SK-N-SH treated with all-trans-retinoic acid at 6 μM for 48 hours (cell line): ENCODE results near the gene PEMT.

ENCODE experiments used
- ATAC-seq: fragments of 200-7000 bp; cut with Tn5 transposase; 3 replicates; pipeline ENCODE4 v1.9.1; 2020; ENCODE audit warnings: mild to moderate bottlenecking, moderate library complexity
- ARNTL ChIP-seq: fragments of 450-650 bp; formaldehyde crosslinking; IDR thresholded peaks from 2 replicates; pipeline ENCODE4 v1.5.0; 2020; ENCODE audit warnings: low read depth, mild to moderate bottlenecking, moderate library complexity, borderline replicate concordance
- BACH2 ChIP-seq: fragments of 250-450 bp; sonication (Bioruptor Pico); IDR thresholded peaks from 2 replicates; pipeline ENCODE4 v1.9.0; 2021; ENCODE audit warnings: mild to moderate bottlenecking, borderline replicate concordance
- CREB5 ChIP-seq: fragments of 250-450 bp; sonication (Bioruptor Pico); IDR thresholded peaks from 2 replicates; pipeline ENCODE4 v1.5.1; 2020; ENCODE audit warnings: low read depth, mild to moderate bottlenecking, moderate library complexity
- CSDC2 ChIP-seq: fragments of 250-450 bp; sonication (Bioruptor Pico); IDR thresholded peaks from 2 replicates; pipeline ENCODE4 v1.5.0; 2020; ENCODE audit warnings: mild to moderate bottlenecking, moderate library complexity
- CSRNP3 ChIP-seq: fragments of 250-450 bp; sonication (Bioruptor Pico); IDR thresholded peaks from 2 replicates; pipeline ENCODE4 v1.5.1; 2021; ENCODE audit warnings: mild to moderate bottlenecking, moderate library complexity
- ESRRG ChIP-seq: fragments of 250-450 bp; sonication (Bioruptor Pico); IDR thresholded peaks from 2 replicates; pipeline ENCODE4 v1.6.1; 2021; ENCODE audit warnings: mild to moderate bottlenecking
- GLIS3 ChIP-seq: fragments of 250-450 bp; sonication (Bioruptor Pico); IDR thresholded peaks from 2 replicates; pipeline ENCODE4 v1.5.0; 2020; ENCODE audit warnings: mild to moderate bottlenecking, moderate library complexity
- ISL1 ChIP-seq: fragments of 250-450 bp; sonication (Bioruptor Pico); IDR thresholded peaks from 2 replicates; pipeline ENCODE4 v2.1.2; 2022; ENCODE audit warnings: mild to moderate bottlenecking, moderate library complexity
- OSR1 ChIP-seq: fragments of 250-450 bp; sonication (Bioruptor Pico); IDR thresholded peaks from 2 replicates; pipeline ENCODE4 v1.8.0; 2022; ENCODE audit warnings: moderate library complexity, mild to moderate bottlenecking, inconsistent platforms
- PATZ1 ChIP-seq: fragments of 250-450 bp; sonication (Bioruptor Pico); IDR thresholded peaks from 2 replicates; pipeline ENCODE4 v1.8.0; 2020; ENCODE audit warnings: mild to moderate bottlenecking, moderate library complexity, borderline replicate concordance
- PPARA ChIP-seq: fragments of 250-450 bp; sonication (Bioruptor Pico); IDR thresholded peaks from 2 replicates; pipeline ENCODE4 v1.5.0; 2020; ENCODE audit warnings: mild to moderate bottlenecking, borderline replicate concordance
- RARB ChIP-seq: fragments of 250-450 bp; sonication (Bioruptor Pico); IDR thresholded peaks from 2 replicates; pipeline ENCODE4 v1.8.0; 2021; ENCODE audit warnings: mild to moderate bottlenecking, moderate library complexity
- SNAI2 ChIP-seq: fragments of 250-450 bp; sonication (Bioruptor Pico); IDR thresholded peaks from 2 replicates; pipeline ENCODE4 v1.5.0; 2020; ENCODE audit warnings: mild to moderate bottlenecking, moderate library complexity
- TCF4 ChIP-seq: fragments of 250-450 bp; sonication (Bioruptor Pico); IDR thresholded peaks from 2 replicates; pipeline ENCODE4 v1.8.0; 2021; ENCODE audit warnings: mild to moderate bottlenecking, moderate library complexity, borderline replicate concordance
- TOX ChIP-seq: fragments of 250-450 bp; sonication (Bioruptor Pico); IDR thresholded peaks from 2 replicates; pipeline ENCODE4 v1.8.0; 2021; ENCODE audit warnings: mild to moderate bottlenecking, moderate library complexity, borderline replicate concordance
- TSHZ2 ChIP-seq: fragments of 250-450 bp; sonication (Bioruptor Pico); IDR thresholded peaks from 2 replicates; pipeline ENCODE4 v1.5.0; 2020; ENCODE audit warnings: mild to moderate bottlenecking, moderate library complexity
- ZC3H10 ChIP-seq: fragments of 250-450 bp; sonication (Bioruptor Pico); IDR thresholded peaks from 2 replicates; pipeline ENCODE4 v1.5.1; 2021; ENCODE audit warnings: mild to moderate bottlenecking, moderate library complexity
- ZFP3 ChIP-seq: fragments of 250-450 bp; sonication (Bioruptor Pico); IDR thresholded peaks from 2 replicates; pipeline ENCODE4 v1.5.0; 2020; ENCODE audit warnings: mild to moderate bottlenecking, moderate library complexity
- ZFP30 ChIP-seq: fragments of 450-650 bp; formaldehyde crosslinking; IDR thresholded peaks from 2 replicates; pipeline ENCODE4 v1.5.0; 2022; ENCODE audit warnings: mild to moderate bottlenecking, moderate library complexity
- ZNF565 ChIP-seq: fragments of 450-650 bp; formaldehyde crosslinking; conservative IDR thresholded peaks from 2 replicates; pipeline ENCODE4 v1.5.0; 2020; ENCODE audit warnings: low read depth, mild to moderate bottlenecking, moderate library complexity
- ZNF70 ChIP-seq: fragments of 450-650 bp; formaldehyde crosslinking; IDR thresholded peaks from 2 replicates; pipeline ENCODE4 v1.5.0; 2020; ENCODE audit warnings: mild to moderate bottlenecking, moderate library complexity
- ZNF8 ChIP-seq: fragments of 450-650 bp; formaldehyde crosslinking; IDR thresholded peaks from 2 replicates; pipeline ENCODE4 v1.5.0; 2020; ENCODE audit warnings: mild to moderate bottlenecking, moderate library complexity
- TF ChIP-seq, protein P1 (sequence below): fragments of 250-450 bp; sonication (Bioruptor Pico); IDR thresholded peaks from 2 replicates; pipeline ENCODE4 v1.8.0; 2021; ENCODE audit warnings: low read depth, mild to moderate bottlenecking, moderate library complexity, borderline replicate concordance

Gene PEMT

GRCh38 chr17:17545984-17546383, 45.5 kb downstream of the PEMT start:
- TF ChIP-seq ZNF70 (CRISPR knock-in tag) (no peak), CSRNP3 (CRISPR knock-in tag) (no peak), PATZ1 (CRISPR knock-in tag) (no peak), GLIS3 (no peak), OSR1 (CRISPR knock-in tag) (no peak), ZC3H10 (CRISPR knock-in tag) (no peak), PPARA (CRISPR knock-in tag) (no peak), TSHZ2 (CRISPR knock-in tag) (no peak), ZFP3 (CRISPR knock-in tag) (no peak), TCF4 (no peak), CREB5 (CRISPR knock-in tag) (no peak), ESRRG (no peak), ZNF8 (CRISPR knock-in tag) (no peak), RARB (CRISPR knock-in tag) (no peak), CSDC2 (CRISPR knock-in tag) (no peak), ZFP30 (CRISPR knock-in tag) (no peak)
- TF ChIP-seq, protein P1, sequence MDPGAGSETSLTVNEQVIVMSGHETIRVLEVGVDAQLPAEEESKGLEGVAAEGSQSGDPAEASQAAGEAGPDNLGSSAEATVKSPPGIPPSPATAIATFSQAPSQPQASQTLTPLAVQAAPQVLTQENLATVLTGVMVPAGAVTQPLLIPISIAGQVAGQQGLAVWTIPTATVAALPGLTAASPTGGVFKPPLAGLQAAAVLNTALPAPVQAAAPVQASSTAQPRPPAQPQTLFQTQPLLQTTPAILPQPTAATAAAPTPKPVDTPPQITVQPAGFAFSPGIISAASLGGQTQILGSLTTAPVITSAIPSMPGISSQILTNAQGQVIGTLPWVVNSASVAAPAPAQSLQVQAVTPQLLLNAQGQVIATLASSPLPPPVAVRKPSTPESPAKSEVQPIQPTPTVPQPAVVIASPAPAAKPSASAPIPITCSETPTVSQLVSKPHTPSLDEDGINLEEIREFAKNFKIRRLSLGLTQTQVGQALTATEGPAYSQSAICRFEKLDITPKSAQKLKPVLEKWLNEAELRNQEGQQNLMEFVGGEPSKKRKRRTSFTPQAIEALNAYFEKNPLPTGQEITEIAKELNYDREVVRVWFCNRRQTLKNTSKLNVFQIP, result no peak
- ATAC-seq, result no peak; the same call in 2 of the 3 replicates

GRCh38 chr17:17545031-17545820, 46.3 kb downstream of the PEMT start:
- peak; percentile 60 for ATAC-seq
- no peak for TF ChIP-seq ZNF70 (CRISPR knock-in tag)
- TF ChIP-seq ISL1 (CRISPR knock-in tag), result no peak
- TF ChIP-seq ZC3H10 (CRISPR knock-in tag), result no peak
- TF ChIP-seq ZNF8 (CRISPR knock-in tag), result no peak

GRCh38 chr17:17542906-17543635, 48.4 kb downstream of the PEMT start:
- ATAC-seq, result no peak
- TF ChIP-seq PPARA (CRISPR knock-in tag) (no peak), TOX (CRISPR knock-in tag) (no peak), SNAI2 (CRISPR knock-in tag) (no peak), ZNF8 (CRISPR knock-in tag) (no peak), ZNF565 (no peak), ARNTL (CRISPR knock-in tag) (no peak), BACH2 (no peak), ZFP30 (CRISPR knock-in tag) (no peak), PATZ1 (CRISPR knock-in tag) (no peak), TCF4 (no peak), CSDC2 (CRISPR knock-in tag) (no peak), GLIS3 (no peak), ZC3H10 (CRISPR knock-in tag) (no peak)
- TF ChIP-seq, protein P1, result no peak
